ENCODE results near the gene CDH4. TPM values are rescaled to one million over a fixed set of nuclear protein-coding genes. Genes with fewer than 3 reads are reported as not detected.

Gene CDH4
- total and polyA plus RNA-seq, 2 of the 8 experiments (the other 6 are each of a cell fraction or from before 2014, with no cell fraction given) = 4.3 to 7.9 TPM

DNA sequence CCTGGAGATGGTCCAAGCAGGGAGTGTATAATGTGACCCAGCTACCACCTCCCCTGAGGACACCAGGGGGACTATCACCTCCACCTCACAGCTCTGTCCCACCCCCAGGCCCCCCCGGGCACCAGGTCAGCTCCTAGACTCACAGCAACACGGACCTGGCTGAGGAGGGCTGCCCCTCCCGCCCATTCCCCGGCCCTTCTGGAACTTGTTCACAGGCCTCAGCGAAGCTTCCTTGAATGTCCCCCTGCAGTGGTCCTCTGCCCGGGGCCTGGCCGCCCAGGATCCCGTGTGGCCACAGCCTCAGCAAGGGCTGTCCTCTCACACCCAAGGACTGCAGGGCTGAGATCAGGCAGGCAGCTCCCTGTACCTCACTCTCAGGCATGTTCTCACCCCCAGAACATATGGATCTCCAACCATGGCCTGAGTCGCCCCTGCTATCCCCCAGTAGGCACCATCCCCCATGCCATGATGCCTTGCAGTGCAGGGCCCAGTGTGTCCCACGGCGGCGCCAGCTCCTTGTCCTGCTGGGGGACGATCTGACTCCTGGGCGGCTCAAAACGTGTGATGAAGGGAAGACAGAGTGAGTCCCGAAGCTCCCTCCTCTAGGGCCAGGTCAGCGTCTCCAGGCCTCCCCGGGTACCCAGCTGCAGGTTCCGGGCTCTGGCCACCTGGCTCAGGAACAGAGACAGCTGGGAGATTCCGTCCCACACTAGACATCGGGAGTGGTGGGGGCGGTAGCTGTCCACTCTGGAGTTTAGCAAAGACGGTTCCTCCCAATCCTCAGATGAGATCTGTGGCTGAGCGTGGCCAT is 655.2 kb downstream of the CDH4 start (continued):
- TF ChIP-seq PHF8 (conservative IDR thresholded peaks at IDR 0.05; ENCODE audit: low read depth, low read length) (no peak), CHD1 (IDR thresholded peaks at IDR 0.05; ENCODE audit: low read depth, low read length) (no peak), MAFK (IDR thresholded peaks at IDR 0.05; ENCODE audit: low read depth, low read length) (no peak), POLR2A (IDR thresholded peaks at IDR 0.05; ENCODE audit: control extremely low read depth in 1 of 2, low read depth in 2 of 2, low read length in 2 of 2) (no peak), SRF (IDR thresholded peaks at IDR 0.05; ENCODE audit: low read depth, low read length) (no peak), SAP30 (IDR thresholded peaks at IDR 0.05; ENCODE audit: insufficient read depth, insufficient replicate concordance, low read length) (no peak), CEBPB (IDR thresholded peaks at IDR 0.05; ENCODE audit: low read depth, low read length) (no peak)

All from H1 (cell line).